GM19468 (cell line): ENCODE results near the gene SHROOM3.
"Not testable (repeated sequence)": the region's sequence is repeated elsewhere in the genome, so short reads cannot be mapped to it uniquely, and the experiment has no call there.

Experiments
- ATAC-seq: cut with Tn5 transposase; IDR thresholded peaks from one replicate; pipeline ENCODE4 v1.9.1; 2021; ENCODE audit warnings: mild to moderate bottlenecking, moderate library complexity, moderate number of reproducible peaks; ENCODE audit not compliant: unreplicated experiment; ENCODE audit errors: extremely low read depth

The SHROOM3 gene

DNA sequence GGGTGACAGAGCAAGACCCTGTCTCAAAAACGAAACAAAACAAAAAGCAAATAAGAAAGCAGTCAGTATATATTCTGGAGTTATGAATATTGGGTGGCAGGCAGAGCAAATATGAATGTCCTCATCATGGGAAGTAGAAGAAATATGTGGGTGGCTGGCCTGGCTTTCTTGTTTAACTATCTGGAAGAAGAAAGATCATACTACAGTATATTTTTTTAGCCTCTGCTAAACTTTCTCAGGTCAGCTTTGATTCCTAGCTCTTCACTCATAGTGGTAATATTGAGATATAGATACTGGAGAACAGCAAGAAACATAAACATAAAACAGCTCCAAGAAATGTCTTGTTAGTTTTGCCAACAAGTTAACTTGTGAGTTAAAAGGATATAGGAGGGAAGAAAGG is 270.4 kb downstream of the SHROOM3 start:
- no peak for ATAC-seq

DNA sequence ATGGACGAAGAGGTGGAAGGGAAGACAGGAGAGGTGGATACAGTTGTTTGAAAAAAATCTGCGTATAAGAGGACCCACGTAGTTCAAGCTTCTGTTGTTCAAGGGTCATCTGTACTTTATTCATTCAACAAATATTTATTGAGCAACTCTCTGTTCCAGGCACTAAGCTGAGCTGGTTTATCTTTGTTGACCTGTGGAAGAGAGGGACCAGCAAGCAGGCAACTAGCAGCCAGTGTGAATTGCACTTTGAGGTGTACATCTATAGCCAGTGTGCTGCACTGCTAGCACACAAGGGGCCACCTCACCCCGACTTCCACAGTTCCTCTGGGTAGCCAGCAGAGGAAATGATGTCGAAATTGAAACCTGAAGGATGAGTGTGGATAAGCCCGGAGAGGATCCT is 271.6 kb downstream of the SHROOM3 start:
- ATAC-seq: no peak

GRCh38 chr4:76708971-76709771 is 274.1 kb downstream of the SHROOM3 start:
- no peak for ATAC-seq

- no peak for ATAC-seq
Observed at GRCh38 chr4:76709772-76710090, 274.7 kb downstream of the SHROOM3 start.

GRCh38 chr4:76712564-76712963 is 277.5 kb downstream of the SHROOM3 start:
- ATAC-seq: no peak

DNA sequence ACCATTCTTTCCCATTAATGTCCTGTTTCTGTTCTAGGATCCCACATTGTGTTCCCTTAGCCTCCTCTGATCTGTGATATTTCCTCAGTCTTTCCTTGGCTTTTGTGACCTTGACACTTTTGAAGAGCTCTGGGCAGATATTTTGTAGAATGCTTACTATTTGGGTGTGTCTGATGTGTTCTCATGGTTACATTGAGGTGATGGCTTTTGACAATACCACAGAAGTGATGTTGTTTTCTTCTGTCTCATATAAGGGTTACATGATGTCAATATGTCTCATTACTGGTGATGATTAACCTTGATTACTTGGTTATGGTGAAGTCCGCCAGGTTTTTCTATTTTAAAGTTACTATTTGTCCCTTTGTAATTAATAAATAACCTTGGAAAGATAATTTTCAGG is 279.2 kb downstream of the SHROOM3 start:
- ATAC-seq: no peak

GRCh38 chr4:76716020-76716419 is 281.0 kb downstream of the SHROOM3 start:
- no peak for ATAC-seq

DNA sequence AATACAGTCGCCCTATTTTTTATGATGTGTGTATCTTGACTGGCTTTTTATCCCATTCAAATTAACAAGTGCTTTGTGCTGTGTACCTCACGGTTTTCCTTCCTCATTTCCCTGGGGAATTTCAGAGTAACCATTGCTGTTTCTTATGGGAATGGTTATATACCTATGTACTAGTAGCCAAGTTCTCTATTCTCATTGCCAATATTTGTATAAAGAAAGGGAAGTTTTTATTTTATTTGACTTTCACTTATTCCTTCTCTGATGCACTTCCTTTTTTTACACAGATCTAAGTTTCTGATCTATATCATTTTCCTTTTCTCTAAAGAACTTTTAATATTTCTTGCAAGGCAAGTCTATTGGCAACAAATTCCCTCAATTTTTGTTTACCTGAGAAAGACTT is 281.6 kb downstream of the SHROOM3 start:
- ATAC-seq: no peak

DNA sequence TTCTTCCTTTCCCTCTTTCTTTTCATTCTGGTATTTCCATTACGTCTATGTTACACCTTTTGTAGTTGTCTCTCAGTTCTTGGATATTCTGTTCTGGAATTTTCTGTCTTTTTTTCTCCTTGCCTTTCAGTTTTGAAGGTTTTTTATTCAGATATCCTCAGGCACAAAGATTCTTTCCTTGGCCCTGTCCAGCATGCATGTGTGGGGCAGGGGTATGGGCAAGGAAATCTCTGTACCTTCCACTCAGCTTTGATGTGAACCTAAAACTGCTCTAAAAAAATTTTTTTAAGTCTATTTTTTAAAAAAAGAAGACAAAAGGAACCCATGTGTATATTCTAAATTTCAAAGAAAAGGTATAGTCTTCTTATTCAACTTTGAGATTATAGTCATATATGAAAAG is 282.4 kb downstream of the SHROOM3 start:
- no peak for ATAC-seq

DNA sequence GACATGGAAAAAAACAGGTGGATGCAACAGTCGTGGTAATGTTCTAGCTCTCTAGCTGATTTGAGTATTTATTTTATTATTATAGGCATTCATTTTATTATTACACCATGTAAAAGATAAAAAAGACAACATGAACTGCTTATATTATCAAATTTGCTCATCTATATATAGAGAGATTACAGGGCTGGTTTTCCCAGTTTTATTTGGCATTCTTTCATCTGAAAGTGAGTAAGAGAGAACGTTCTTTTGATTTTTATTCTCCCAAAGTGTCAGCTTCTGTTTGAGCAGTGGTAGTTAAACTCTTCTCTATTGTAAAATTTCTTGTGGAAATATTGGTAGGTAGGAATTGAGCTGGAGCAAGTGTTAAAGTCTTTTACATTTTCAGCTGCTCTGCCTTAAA is 283.0 kb downstream of the SHROOM3 start:
- no peak for ATAC-seq

DNA sequence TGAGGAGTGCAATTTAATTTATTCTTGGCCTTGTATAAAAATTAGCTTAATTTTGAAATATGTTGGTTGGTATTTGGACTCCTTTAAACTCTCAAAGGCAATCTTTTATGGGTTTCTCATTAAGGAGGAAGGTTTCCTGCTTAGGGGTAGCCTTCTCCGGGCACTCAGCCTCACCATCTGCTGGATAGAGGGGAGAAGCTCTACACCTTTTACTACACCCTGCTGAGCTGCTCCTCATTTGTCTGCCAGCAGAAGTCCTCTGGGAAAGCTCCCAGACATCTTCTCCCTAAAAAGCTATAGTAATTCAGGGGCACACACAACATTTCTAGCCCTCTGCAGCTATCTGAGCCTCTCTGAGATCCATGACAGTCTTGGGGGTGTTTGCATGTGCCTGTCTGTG is 283.8 kb downstream of the SHROOM3 start:
- ATAC-seq: no peak

DNA sequence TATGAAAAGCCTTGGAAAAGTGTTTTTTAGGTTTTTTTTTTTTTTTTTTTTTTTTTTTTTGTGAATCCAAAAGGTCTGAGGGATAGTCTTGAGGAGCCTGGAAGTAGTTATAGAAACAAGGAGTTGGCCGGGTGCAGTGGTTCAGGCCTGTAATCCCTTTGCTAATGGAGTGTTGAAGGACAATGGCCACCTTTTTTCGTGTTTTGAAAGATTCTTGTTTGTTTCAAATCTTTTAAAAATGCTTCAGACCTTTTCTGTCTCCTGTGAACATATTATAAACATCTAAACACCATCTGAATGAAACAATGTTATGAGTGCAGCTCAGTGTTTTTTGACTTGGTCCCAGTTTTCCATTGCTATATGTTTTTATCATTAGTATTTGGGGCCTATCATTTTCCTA is 285.1 kb downstream of the SHROOM3 start:
- ATAC-seq: no peak

DNA sequence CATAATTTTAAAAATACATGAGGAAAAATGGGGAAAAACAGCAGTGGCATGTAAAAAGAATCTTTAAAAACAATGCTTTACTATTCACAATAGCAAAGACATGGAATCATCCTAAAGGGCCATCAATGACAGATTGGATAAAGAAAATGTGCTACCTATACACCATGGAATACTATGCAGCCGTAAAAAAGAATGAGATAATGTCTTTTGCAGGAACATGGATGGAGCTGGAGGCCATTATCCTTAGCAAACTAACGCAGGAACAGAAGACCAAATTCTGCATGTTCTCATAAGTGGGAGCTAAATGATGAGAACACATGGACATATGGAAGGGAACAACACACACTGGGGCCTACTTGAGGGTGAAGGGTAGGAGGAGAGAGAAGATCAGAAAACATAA is 287.1 kb downstream of the SHROOM3 start:
- ATAC-seq: not testable (repeated sequence)

DNA sequence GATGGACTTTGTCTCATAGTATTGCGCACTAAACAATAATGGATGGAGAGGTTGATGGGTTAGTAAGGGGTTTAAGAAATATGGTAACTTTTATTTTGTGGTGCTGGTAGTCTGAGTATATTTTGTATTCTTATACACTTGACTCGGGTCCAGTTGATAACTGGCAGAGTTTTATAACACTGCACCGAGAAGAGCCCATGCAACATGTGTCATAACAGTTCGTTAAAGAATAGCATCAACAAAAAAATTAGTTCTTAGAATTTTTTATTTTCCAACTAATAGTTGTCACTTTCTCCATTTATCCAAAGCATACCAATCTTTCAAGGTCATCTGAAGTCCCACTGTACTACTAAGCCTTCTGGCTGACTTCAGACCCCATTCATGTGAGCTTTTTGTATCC is 287.8 kb downstream of the SHROOM3 start:
- no peak for ATAC-seq

GRCh38 chr4:76723373-76723772 is 288.3 kb downstream of the SHROOM3 start:
- no peak for ATAC-seq

DNA sequence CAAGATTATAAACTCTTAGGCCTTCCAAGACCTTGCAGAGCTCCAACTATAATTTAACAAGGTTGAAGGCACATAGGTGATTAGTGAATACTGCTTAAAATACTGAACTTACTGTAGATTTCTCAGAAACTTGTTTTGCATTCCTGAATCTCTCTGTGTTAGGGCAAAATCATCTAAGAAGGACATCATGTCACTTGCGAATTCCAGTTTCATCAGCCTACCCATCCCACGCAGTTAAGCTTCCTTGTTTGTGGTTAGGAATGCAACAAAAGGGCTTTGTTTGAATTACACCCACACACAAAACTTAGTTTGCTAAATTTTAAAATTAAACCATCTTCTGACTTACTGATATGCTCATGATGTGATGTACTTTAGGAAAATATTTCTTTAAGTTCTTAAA is 288.9 kb downstream of the SHROOM3 start:
- ATAC-seq: no peak

- ATAC-seq: no peak
Observed at GRCh38 chr4:76725039-76725438, 290.0 kb downstream of the SHROOM3 start.

DNA sequence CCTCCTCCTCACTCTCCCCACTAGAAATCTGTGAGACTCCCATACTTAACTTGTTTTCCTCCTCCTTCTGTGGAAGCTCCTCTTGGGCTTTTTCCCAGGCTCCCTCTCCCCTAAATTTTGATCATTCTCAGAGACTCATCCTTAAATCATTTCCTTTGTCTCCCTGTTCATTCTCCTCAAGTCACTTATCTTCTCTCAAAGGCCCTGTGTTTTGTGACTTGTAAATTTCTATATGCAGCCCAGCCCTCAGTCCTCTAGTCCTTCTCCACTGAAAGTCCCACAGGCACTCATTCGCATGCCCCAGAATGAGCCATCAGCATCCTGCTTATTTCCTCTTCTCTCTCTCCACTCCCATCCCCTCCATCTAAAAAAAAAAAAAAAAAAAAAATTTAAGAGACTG is 291.1 kb downstream of the SHROOM3 start:
- no peak for ATAC-seq

- ATAC-seq: no peak
Observed at GRCh38 chr4:76726631-76727030, 291.6 kb downstream of the SHROOM3 start.

- ATAC-seq: not testable (repeated sequence)
Observed at GRCh38 chr4:76727934-76728333, 292.9 kb downstream of the SHROOM3 start.

DNA sequence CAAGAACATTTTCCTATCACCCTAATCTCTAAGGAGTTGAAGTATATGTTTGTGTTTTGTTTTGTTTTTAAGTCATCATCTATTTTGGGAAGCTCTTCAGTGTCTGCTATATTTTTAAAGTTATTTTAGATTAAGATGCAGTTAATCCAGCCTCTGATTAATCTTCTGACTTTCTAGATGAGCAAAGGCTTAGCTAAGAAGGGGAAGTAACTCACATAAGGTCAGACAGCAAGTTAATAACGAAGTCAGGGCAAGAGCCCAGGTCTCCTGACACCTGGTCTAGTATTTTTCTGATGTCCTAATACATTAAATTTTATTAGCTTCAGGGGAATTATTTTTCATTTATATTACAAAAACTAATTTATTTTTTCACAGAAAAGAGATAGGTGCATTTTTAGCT is 294.4 kb downstream of the SHROOM3 start:
- no peak for ATAC-seq

DNA sequence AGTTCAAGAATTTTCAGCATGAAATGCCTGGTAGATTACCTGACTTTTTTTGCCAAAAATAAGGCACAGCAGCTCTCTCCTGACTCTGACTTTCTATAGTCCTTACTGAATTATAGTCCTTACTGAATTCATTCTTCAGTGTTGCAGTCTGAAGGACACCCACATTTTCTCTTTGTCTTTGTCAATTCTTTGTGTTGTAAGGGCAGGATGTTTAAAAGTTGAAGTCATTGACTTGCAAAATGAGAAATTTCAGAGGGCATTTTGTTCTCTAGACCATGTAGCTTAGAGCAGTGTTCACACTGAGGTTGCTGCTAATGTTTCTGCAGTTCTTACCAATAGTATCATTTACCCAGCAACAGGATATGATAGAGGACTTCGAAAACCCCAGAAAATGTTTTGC is 295.0 kb downstream of the SHROOM3 start:
- ATAC-seq: no peak

DNA sequence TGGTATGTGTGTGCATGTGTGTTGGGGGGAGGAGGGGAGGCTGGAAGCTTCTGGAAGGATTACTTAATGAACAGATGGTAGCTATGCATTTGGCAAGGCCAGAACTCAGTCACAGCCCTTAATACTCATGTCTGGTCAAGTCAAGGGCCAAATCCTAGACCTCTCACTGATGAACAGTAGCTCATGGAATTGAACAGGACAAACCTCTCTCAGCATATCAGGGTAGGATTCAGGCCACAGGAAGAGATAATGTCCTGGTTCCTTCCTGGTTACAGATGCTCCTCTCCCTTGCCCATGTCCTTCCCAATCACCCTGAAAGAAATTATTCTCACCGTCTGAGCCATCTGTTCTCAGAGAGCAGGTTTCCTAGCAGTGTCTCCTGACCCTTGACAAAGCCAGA is 297.2 kb downstream of the SHROOM3 start:
- ATAC-seq: no peak
